ENCODE data around the gene PSMD13. TPM values are rescaled to one million over a fixed set of nuclear protein-coding genes. Genes with fewer than 3 reads are reported as not detected.
A peak's percentile ranks its signal among the peaks of the same experiment; 100 is the strongest.

PSMD13 gene
- total RNA-seq, 1 donor = 130 TPM

GRCh38 chr11:250740-251299 is 14.0 kb downstream of the PSMD13 start:
- DNase-seq (ENCODE audit: low read depth) = peak; percentile 63
- no peak overlapping the region for H3K4me3 ChIP-seq (ENCODE audit: low read depth, low read length)
- peak; percentile 72 for TF ChIP-seq CTCF (IDR thresholded peaks at IDR 0.05; ENCODE audit: insufficient read depth, low read depth, low read length)

GRCh38 chr11:251550-251949 is 14.8 kb downstream of the PSMD13 start:
- peak; percentile 9 for TF ChIP-seq CTCF (IDR thresholded peaks at IDR 0.05; ENCODE audit: insufficient read depth, low read depth, low read length)
- H3K4me3 ChIP-seq (ENCODE audit: low read depth, low read length) = no peak overlapping the region
- DNase-seq (ENCODE audit: low read depth) = no peak

GRCh38 chr11:252666-253065 is 15.9 kb downstream of the PSMD13 start:
- no peak for DNase-seq (ENCODE audit: low read depth)
- H3K4me3 ChIP-seq (ENCODE audit: low read depth, low read length) = no peak overlapping the region
- no peak for TF ChIP-seq CTCF (IDR thresholded peaks at IDR 0.05; ENCODE audit: insufficient read depth, low read depth, low read length)

GRCh38 chr11:253160-253885 is 16.5 kb downstream of the PSMD13 start:
- TF ChIP-seq CTCF (IDR thresholded peaks at IDR 0.05; ENCODE audit: insufficient read depth, low read depth, low read length) = no peak
- H3K4me3 ChIP-seq (ENCODE audit: low read depth, low read length) = no peak overlapping the region
- DNase-seq (ENCODE audit: low read depth) = no peak

GRCh38 chr11:253886-254270 is 17.1 kb downstream of the PSMD13 start:
- TF ChIP-seq CTCF (IDR thresholded peaks at IDR 0.05; ENCODE audit: insufficient read depth, low read depth, low read length) = no peak
- H3K4me3 ChIP-seq (ENCODE audit: low read depth, low read length) = no peak overlapping the region
- no peak for DNase-seq (ENCODE audit: low read depth)

- DNase-seq (ENCODE audit: low read depth) = peak; percentile 53
- TF ChIP-seq CTCF (IDR thresholded peaks at IDR 0.05; ENCODE audit: insufficient read depth, low read depth, low read length) = no peak
- H3K4me3 ChIP-seq (ENCODE audit: low read depth, low read length) = no peak overlapping the region
These were observed 18.4 kb downstream of the PSMD13 start for GRCh38 chr11:255176-255575.

Measured in fibroblast of villous mesenchyme (primary cell).